GM18498 (cell line): ENCODE data around the gene PHACTR3.

Source experiments
- ATAC-seq: cut with Tn5 transposase; IDR thresholded peaks from one replicate; pipeline ENCODE4 v1.9.1; 2021; ENCODE audit warnings: mild to moderate bottlenecking, moderate library complexity; ENCODE audit not compliant: unreplicated experiment

The PHACTR3 gene

GRCh38 chr20:59823030-59823423 lies 218.7 kb downstream of the PHACTR3 start:
- no peak for ATAC-seq

GRCh38 chr20:59823491-59824259 lies 219.3 kb downstream of the PHACTR3 start:
- ATAC-seq, result no peak

- no peak for ATAC-seq
Measured at GRCh38 chr20:59824711-59825562, 220.6 kb downstream of the PHACTR3 start.

- ATAC-seq, result no peak
Measured at GRCh38 chr20:59825563-59825920, 221.2 kb downstream of the PHACTR3 start.

GRCh38 chr20:59825944-59826759 lies 221.8 kb downstream of the PHACTR3 start:
- ATAC-seq, result no peak

GRCh38 chr20:59827138-59828056 lies 223.1 kb downstream of the PHACTR3 start:
- ATAC-seq, result no peak

- no peak for ATAC-seq
Measured at GRCh38 chr20:59828125-59829053, 224.0 kb downstream of the PHACTR3 start.

GRCh38 chr20:59829054-59829785 lies 224.9 kb downstream of the PHACTR3 start:
- ATAC-seq, result no peak

GRCh38 chr20:59829786-59830664 lies 225.7 kb downstream of the PHACTR3 start:
- no peak for ATAC-seq

GRCh38 chr20:59830665-59831023 lies 226.3 kb downstream of the PHACTR3 start:
- ATAC-seq, result no peak

GRCh38 chr20:59831024-59831915 lies 226.9 kb downstream of the PHACTR3 start:
- no peak for ATAC-seq

GRCh38 chr20:59831916-59832270 lies 227.6 kb downstream of the PHACTR3 start:
- ATAC-seq, result no peak

GRCh38 chr20:59832406-59833363 lies 228.3 kb downstream of the PHACTR3 start:
- no peak for ATAC-seq

GRCh38 chr20:59835057-59835447 lies 230.7 kb downstream of the PHACTR3 start:
- no peak for ATAC-seq
